CD4-positive, alpha-beta T cell treated with Interleukin-6 at 100 ng/mL for 8 hours (primary cell): ENCODE measurements around the gene APC2.
"Not testable (repeated sequence)": the region's sequence is repeated elsewhere in the genome, so short reads cannot be mapped to it uniquely, and the experiment has no call there.

Source experiments
- DNase-seq: peaks from one replicate; pipeline ENCODE4 v3.0.0-alpha.2; 2020; ENCODE audit warnings: mixed read lengths, low spot score

The APC2 gene

GRCh38 chr19:1497578-1498235, 47.8 kb downstream of the APC2 start:
- DNase-seq, result no peak

DNA sequence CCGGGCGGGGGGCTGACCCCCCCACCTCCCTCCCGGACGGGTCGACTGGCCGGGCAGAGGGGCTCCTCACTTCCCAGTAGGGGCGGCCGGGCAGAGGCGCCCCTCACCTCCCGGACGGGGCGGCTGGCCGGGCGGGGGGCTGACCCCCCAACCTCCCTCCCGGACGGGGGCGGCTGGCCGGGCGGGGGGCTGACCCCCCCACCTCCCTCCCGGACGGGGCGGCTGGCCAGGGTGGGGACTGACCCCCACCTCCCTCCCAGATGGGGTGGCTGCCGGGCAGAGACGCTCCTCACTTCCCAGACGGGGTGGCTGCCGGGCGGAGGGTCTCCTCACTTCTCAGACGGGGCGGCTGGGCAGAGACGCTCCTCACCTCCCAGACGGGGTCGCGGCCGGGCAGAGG, 49.3 kb downstream of the APC2 start:
- DNase-seq, result not testable (repeated sequence)

- DNase-seq, result no peak
Measured at GRCh38 chr19:1501200-1501595, 51.3 kb downstream of the APC2 start.

- no peak for DNase-seq
Measured at GRCh38 chr19:1502433-1503088, 52.6 kb downstream of the APC2 start.

DNA sequence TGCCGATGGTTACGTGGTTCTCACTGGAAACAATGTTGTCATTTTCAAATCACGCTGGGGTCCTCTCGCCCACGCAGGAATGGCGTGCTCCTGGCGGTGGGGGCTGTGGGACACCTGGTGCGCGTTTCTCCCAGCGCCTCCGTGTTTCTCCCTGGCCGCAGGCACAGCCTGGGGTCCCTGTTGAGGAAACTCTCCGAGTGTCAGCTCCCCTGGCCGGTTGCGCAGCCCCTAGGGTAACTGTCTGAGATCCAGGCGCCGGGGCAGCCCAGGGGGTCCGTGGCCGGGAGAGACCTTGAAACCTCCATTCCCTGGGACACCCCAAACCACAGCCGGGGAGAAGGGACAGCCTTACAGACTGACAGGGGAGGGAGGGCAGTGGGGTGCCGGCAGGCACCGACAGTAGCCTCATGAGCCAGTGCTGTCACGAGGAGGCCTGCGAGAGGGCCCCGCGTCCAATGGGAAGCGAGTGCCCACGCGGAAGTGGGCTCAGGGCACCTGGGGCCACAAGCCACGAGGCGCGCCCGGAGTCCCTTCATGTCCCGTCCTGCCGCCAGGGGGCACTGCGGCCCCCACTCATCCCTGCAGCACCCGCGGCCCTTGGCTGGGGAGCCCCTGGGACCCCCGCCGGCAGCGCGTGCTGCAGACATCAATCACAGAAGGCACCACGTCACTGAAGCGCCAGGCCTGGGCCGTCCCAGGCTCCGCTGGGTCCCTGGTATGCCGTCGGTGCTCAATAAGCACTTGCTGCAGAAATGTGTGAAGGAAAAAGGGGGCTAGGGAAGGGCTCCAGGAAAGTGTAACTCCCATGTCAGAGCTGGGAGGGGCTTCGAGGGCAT, 53.4 kb downstream of the APC2 start:
- peak; percentile 57 for DNase-seq

DNA sequence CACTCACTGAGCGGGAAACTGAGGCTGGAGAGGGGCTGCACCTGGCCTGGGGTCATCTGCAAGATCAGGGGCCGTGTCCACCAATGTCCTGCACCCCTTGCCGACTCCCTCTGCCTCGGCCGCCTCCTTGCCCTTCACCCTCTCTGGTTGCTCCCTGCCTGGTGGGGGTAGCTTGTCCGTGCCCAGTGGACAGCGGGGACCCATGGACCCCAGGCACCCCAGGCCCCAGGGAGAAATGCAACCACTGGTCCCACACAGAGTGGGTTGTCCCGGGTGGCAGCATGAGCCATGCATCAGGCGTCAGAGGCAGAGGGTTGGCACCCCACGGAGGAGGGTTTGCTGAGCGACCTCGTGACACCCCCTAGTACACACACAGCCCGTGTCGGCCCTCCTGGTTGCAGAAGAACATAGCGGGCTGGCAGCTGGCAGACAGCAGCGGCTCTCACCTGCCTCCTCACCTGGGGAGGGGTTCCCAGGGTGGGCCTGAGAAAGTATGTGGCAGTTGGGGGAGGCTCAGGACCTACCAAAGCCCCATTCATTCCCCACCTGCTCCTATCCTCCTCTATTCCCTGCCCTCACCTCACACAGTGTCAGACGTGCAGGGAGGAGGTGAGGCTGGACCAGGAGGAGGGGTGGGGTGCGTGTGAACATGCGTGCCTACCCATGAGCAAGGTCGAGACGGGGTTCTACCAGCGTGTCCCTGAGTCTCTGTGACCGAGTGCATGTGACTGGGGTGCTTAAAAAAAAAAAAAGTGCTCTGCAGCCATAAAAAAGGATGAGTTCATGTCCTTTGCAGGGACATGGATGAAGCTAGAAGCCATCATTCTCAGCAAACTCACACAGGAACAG, 54.2 kb downstream of the APC2 start:
- DNase-seq, result no peak

GRCh38 chr19:1505012-1505411, 55.1 kb downstream of the APC2 start:
- DNase-seq, result no peak

DNA sequence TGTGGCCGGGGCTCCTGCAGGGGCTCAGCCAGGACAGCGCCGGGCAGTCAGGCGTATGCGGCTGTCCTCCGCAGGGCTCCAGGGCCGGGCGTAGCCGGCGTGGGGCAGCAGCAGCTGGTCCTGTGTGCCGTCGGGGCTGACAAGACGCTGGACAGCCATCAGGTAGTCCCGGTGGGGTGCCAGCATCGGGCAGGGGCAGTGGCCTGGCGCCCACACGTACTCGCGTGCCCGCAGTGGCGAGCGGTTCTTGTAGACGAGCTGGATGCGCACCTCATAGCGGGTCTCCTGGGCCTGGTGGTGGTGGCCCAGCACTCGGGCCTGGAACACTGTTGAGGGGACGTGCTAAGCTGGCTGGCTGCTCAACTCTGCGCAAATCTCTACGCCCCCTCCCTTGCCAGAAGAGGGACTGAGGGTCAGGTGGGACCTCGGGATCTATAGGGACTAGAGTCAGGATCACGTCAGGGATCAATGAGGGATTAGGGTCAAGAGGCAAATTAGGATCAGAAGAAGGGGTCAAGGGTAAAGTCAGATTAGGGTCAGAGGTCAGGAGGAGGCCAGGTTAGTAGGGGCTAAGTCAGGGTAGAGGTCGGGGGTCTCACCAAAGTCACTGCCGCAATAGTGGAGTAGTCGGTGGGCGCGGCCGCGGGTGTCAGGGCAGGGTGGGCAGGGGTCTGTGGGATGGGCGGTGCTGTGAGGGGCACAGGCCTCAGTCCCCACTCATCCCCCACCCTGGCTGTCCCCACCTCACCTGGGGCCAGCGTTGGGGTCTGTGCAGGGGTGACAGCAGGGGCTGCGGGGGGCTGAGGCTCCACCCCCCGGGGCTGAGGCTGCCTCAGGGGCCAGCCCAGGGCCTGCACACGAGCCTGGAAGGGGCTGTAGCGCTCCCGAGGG, 56.3 kb downstream of the APC2 start:
- no peak for DNase-seq

- no peak for DNase-seq
Measured at GRCh38 chr19:1507192-1507660, 57.3 kb downstream of the APC2 start.

DNA sequence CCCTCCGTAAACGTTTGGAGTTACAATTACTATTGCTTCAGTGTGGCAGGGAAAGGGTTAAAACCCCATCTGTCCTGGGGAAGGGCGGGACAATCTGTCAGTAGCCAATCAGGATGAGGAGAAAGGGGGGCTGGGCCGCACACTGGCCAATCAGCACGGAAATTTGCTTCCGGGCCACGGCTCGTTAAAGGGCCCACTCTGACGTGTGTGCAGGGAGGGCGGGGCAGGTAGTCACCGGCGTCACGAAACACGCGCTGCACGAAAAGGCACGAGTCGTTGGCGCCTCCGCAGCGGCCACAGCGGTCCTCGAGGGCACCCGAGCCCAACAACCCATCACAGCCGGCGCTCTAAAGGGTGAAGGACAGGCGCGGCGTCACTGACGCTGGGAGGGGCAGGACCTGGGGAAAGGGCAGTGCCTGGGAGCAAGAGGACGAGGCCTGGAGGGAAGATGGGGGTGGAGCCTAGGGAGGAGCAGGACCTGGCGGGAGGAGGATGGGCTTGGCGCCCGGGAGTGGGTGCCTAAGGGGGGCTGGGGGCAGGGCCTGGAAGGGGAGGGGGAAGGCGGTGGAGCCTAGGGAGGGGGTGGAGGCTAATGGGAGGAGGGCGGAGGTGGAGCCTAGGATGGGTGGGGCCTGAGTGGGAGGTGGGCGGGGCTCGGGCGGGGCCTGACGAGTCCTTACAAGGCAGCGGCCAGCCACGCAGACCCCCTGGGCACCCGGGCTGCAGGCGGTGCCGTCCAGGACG, 58.0 kb downstream of the APC2 start:
- DNase-seq, result peak; percentile 92

DNA sequence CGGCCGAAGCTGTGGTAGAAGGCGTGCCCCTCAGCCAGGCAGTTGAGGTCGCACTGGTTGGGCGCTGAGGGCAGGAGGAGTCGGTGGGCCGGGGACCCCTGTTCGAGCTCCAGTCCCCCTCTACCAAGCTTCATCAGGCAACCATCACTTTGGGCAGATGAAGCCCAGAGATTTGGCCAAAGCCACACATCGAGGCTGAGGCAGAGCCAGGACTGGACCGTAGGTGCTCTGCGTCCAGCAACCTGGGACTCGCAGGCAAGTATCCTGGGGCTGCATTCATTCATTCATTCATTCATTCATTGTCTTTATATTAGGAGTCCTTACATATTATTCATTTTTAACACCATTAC, 58.6 kb downstream of the APC2 start:
- DNase-seq, result no peak

DNA sequence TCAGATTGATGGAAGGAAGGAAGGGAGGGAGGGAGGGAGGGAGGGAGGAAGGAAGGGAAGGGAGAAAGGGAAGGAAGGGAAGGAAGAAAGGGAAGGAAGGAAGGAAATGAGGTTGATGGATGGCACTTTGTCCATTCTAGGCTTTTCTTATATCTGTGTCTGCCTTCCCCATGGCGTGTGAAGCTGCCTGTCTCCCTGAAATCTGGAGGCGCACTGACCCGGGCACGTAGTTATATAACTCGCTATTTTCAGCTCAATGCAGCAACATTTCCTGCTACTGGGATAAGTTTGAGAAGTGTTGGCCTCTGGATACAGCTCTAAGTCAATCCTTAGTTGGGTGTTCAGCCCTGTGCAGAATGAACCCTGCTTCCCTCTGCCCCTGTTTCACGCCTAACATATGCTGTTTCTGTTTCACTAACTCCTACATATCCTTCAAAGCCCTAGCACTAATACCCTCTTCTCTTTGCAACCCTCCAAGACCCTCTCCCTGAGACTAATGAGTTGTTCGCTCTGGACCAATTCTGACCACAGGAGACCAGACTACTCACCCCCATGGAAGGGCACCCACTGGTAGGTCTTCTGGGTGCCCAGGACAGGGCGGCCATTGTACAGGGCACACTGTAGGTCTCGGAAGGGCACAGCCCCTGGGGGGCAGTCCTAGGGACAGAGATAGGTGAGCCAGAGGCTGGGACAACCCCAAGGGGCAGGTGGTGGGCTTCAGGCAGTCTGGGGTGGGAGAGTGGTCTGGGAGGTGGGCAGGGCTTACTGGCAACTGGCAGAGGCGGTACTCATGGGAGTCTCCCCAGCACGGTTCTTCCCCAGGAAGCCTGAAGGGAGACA, 59.9 kb downstream of the APC2 start:
- DNase-seq, result no peak

DNA sequence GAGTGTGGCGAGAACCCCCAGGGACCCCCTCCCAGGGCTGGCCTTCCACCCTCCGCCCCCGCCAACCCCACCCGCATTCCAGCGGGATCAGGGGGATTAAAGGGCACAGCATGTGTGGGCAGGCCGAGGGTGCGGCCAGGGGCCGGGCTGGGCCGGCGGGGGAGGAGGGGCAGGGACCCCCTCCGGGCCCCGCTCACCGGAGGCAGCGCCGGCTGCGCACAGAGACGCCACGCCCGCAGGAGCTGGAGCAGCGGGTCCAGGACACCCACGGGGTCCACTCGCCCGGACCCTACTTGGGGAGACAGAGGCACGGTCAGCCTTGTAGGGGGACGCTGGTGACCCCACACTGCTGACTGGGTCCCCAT, 60.5 kb downstream of the APC2 start:
- no peak for DNase-seq

GRCh38 chr19:1510807-1511206, 60.9 kb downstream of the APC2 start:
- no peak for DNase-seq

GRCh38 chr19:1511318-1512317, 61.7 kb downstream of the APC2 start:
- no peak for DNase-seq

GRCh38 chr19:1512671-1513498, 63.0 kb downstream of the APC2 start, which contains the start of gene ADAMTSL5:
Gene ADAMTSL5, minus strand, starts transcription at chr19:1513019. Its CDS starts 2,076 bp downstream, at chr19:1510943.
- DNase-seq, result peak; percentile 67
